GM19023 (cell line): ENCODE data around the gene SLC28A2.

ENCODE experiments used
- ATAC-seq: cut with Tn5 transposase; IDR thresholded peaks from one replicate; pipeline ENCODE4 v1.9.1; 2021; ENCODE audit warnings: mild to moderate bottlenecking, moderate library complexity; ENCODE audit not compliant: unreplicated experiment

SLC28A2 gene

GRCh38 chr15:45320581-45321205 is 68.7 kb downstream of the SLC28A2 start:
- no peak for ATAC-seq

- ATAC-seq = no peak
Measured at GRCh38 chr15:45326280-45326679, 74.2 kb downstream of the SLC28A2 start.

DNA sequence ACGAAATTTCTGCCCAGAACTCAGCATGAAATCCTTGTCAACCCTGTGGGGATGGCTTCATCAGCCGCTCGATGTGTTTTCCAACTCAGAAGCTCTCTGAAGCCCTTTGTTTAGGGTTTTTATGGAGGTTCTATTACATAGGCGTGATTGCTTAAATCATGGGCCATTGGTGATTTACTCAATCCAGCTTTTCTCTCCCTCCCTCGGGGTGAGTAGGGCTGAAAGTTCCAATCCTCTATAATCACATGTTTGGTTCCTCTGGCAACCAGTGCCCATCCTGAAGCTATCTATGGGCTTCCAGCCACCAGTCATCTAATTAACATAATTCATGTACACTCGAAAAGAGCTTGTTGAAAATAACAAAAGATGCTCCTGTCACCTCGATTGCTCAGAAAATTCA is 74.7 kb downstream of the SLC28A2 start:
- ATAC-seq = no peak
